Pancreas (tissue), 10 donors: Measurements from ENCODE around the gene ABCF1. TPM values are rescaled to one million over a fixed set of nuclear protein-coding genes. Genes with fewer than 3 reads are reported as not detected.

Experiments
- ATAC-seq, 4 donors: fragments of 200-7000 bp; cut with Tn5 transposase; one replicate each; pipeline versions ENCODE4 v1.8.0 to v1.9.1; 2020; ENCODE audit warnings: mild to moderate bottlenecking in 4 of 4, moderate library complexity in 4 of 4
- DNase-seq, 6 donors: peaks; one replicate each; pipeline ENCODE4 v3.0.0-alpha.2; 2020
- FAIRE-seq: peaks from 2 replicates; lab custom pipeline; 2012; peaks lifted over from hg19 to GRCh38; lab: Jason Lieb, UNC
- H3K27ac ChIP-seq, 4 donors: fragments of 200-600 bp; sonication (generic); 1 replicate in 3 of 4; 2 replicates in 1 of 4; pipeline versions ENCODE4 v1.5.0 to v1.8.0; 2020
- H3K27me3 ChIP-seq, 4 donors: fragments of 200-600 bp; one replicate each; pipeline ENCODE4 v1.8.0; 2021
- H3K36me3 ChIP-seq, 3 donors: fragments of 200-600 bp; sonication (generic) in 1 of 3; one replicate each; pipeline versions ENCODE4 v1.5.0 to v1.8.0; 2020 to 2021
- H3K4me1 ChIP-seq, 3 donors: fragments of 200-600 bp; one replicate each; pipeline ENCODE4 v1.8.0; 2021
- H3K4me3 ChIP-seq, 4 donors: fragments of 200-600 bp; sonication (generic) in 2 of 4; one replicate each; pipeline versions ENCODE4 v1.5.0 to v1.8.0; 2020 to 2021
- H3K9me3 ChIP-seq, 4 donors: fragments of 200-600 bp; one replicate each; pipeline ENCODE4 v1.8.0; 2021
- CTCF ChIP-seq, 4 donors: fragments of 200-600 bp; sonication (generic) in 3 of 4; IDR thresholded peaks; one replicate each; pipeline versions ENCODE4 v1.5.0 to v1.8.0; 2021; ENCODE audit warnings: antibody characterized with exemption in 4 of 4
- WGBS, 2 donors: extraction: QIAGEN DNeasy Blood & Tissue Kit; methylation state at CpG; one replicate each; pipeline ENCODE4 v1.1.7; 2013; 5-methylcytosine and 5-hydroxymethylcytosine counted together
- intact Hi-C, 3 donors: fragments of 100-400 bp; cut with DNase I; formaldehyde crosslinking; loops; one replicate each; pipeline versions ENCODE4 v1.11.1 to v1.14.2; 2022
- polyA plus RNA-seq, 2 donors: library from polyadenylated mRNA; stranded (reverse); fragments of 200-250 nt; gene quantifications; one replicate each; pipeline ENCODE4 v1.2.3, GENCODE V29; 2013
- total RNA-seq, 6 donors: library from RNA; stranded (reverse); fragmentation: NEBNext Ultra II Directional in 4 of 6; extraction: Animal tissue kit (Norgen Biotek cat#: 25700) in 4 of 6; gene quantifications; one replicate each; pipeline versions ENCODE4 v1.2.1 to v1.2.4, GENCODE V29; 2021 to 2023
- donor health status: healthy with polysubstance abuse.
- donor health status: DM: no; HTN: no; CAD: no; lungs with moderate emphysema.
- donor health status: DM: no; HTN: no; CAD: no.
- donor health status: control.
- donor health status: control.
- donor health status: Bipolar disorder and iron deficiency.
- donor health status: DM: yes; HTN: yes; CAD: no.
- donor health status: DM: no; HTN: no; CAD: no.
- donor health status: DM: no; HTN: no; CAD: no.
- donor health status: DM: yes; HTN: yes; CAD: no.

The ABCF1 gene
- total and polyA plus RNA-seq, 8 donors = 17.4 to 30.7 (median 24.9) TPM

- Histone ChIP-seq H3K4me1 (peaks cover 9 to 20% (median 10%) of the 10 kb centered on the region in 3 donors), H3K27ac (no peak overlapping the region), H3K27me3 (no peaks in the 10 kb centered on the region), H3K9me3 (no peaks in the 10 kb centered on the region), H3K4me3 (no peak overlapping the region), H3K36me3 (no peaks in the 10 kb centered on the region)
- ATAC-seq = no peak
- TF ChIP-seq CTCF (IDR thresholded peaks at IDR 0.05) = no peak
- FAIRE-seq = no peak
- 68 to 74% methylated on average over 3 of the region's 3 CpGs for WGBS, 2 donors
- no peak for DNase-seq
- intact Hi-C loops = no loop called here
These were observed 3.0 kb upstream of the ABCF1 start for GRCh38 chr6:30568245-30568644.

- DNase-seq = no peak
- Histone ChIP-seq H3K36me3 (no peaks in the 10 kb centered on the region), H3K27me3 (no peaks in the 10 kb centered on the region), H3K9me3 (no peaks in the 10 kb centered on the region), H3K4me3 (peak overlapping the region in 3 of 4 donors; percentile 37 to 74 (median 52)), H3K27ac (peak overlapping the region in 2 of 4 donors; percentile 62 to 86), H3K4me1 (peaks cover 9 to 23% (median 10%) of the 10 kb centered on the region in 3 donors)
- no peak for ATAC-seq
- TF ChIP-seq CTCF (IDR thresholded peaks at IDR 0.05) = no peak
- intact Hi-C loops = no loop called here
- FAIRE-seq = no peak
- 25 to 38% methylated on average over 1 of the region's 1 CpG for WGBS, 2 donors
These were observed 979 bp upstream of the ABCF1 start for GRCh38 chr6:30570263-30570662.

GRCh38 chr6:30570740-30571074 lies 535 bp upstream of the ABCF1 start:
- 0 to 1% methylated on average over 18 of the region's 18 CpGs for WGBS, 2 donors
- peak overlapping the region; percentile 62 to 86 (median 72) for H3K27ac ChIP-seq
- H3K4me3 ChIP-seq = peak overlapping the region; percentile 37 to 79 (median 63)
- no peaks in the 10 kb centered on the region for H3K9me3 ChIP-seq
- TF ChIP-seq CTCF (IDR thresholded peaks at IDR 0.05) = no peak
- H3K4me1 ChIP-seq = peaks cover 9 to 23% (median 10%) of the 10 kb centered on the region in 3 donors
- H3K36me3 ChIP-seq = no peaks in the 10 kb centered on the region
- FAIRE-seq (no peak), DNase-seq (no peak), ATAC-seq (peak; percentile 14 to 33 (median 26))
- intact Hi-C loops = no loop called here
- no peaks in the 10 kb centered on the region for H3K27me3 ChIP-seq

GRCh38 chr6:30571762-30572082 lies 480 bp downstream of the ABCF1 start:
- no peak for TF ChIP-seq CTCF (IDR thresholded peaks at IDR 0.05)
- FAIRE-seq = no peak
- Histone ChIP-seq H3K27me3 (no peaks in the 10 kb centered on the region), H3K4me1 (peaks cover 9 to 23% (median 10%) of the 10 kb centered on the region in 3 donors), H3K36me3 (no peaks in the 10 kb centered on the region), H3K9me3 (no peaks in the 10 kb centered on the region), H3K27ac (peak overlapping the region; percentile 62 to 86 (median 72)), H3K4me3 (peak overlapping the region; percentile 37 to 79 (median 63))
- DNase-seq = peak in 1 of 6 donors; percentile 51
- intact Hi-C loops = no loop called here
- ATAC-seq = peak in 1 of 4 donors; percentile 7
- WGBS, 2 donors = 1% methylated on average over 6 to 8 of the region's 8 CpGs

GRCh38 chr6:30572148-30572547 lies 906 bp downstream of the ABCF1 start:
- Histone ChIP-seq H3K9me3 (no peaks in the 10 kb centered on the region), H3K27ac (peak overlapping the region in 2 of 4 donors; percentile 78 to 86), H3K36me3 (peaks cover 0 to 1% (median under 1%) of the 10 kb centered on the region in 3 donors), H3K4me1 (peaks cover 9 to 23% (median 10%) of the 10 kb centered on the region in 3 donors), H3K27me3 (no peaks in the 10 kb centered on the region), H3K4me3 (peak overlapping the region; percentile 37 to 79 (median 63))
- intact Hi-C loops = no loop called here
- no peak for ATAC-seq
- no peak for DNase-seq
- no peak for FAIRE-seq
- no peak for TF ChIP-seq CTCF (IDR thresholded peaks at IDR 0.05)
